Effector CD8-positive, alpha-beta T cell (primary cell): Measurements from ENCODE around the gene RIPPLY3.
A peak's percentile ranks its signal among the peaks of the same experiment; 100 is the strongest.

Source experiments
- DNase-seq: peaks from one replicate; lab custom pipeline; 2025; lab: John Stamatoyannopoulos, UW
- total RNA-seq, 4 experiments: gene quantifications; one replicate each; lab custom pipeline; 2026; lab: John Stamatoyannopoulos, UW

The RIPPLY3 gene
- 0 reads per million in 4 experiments for total RNA-seq

GRCh38 chr21:37006486-37007291 is at the start of gene RIPPLY3:
RIPPLY3 (plus strand) TSS chr21:37006702; CDS start chr21:37006773, 71 bp downstream.
- no peak for DNase-seq

GRCh38 chr21:36959020-36959835 is 47.3 kb upstream of the RIPPLY3 start:
- no peak for DNase-seq

GRCh38 chr21:36960676-36961284 is 45.7 kb upstream of the RIPPLY3 start:
- no peak for DNase-seq

GRCh38 chr21:36962098-36962780 is 44.3 kb upstream of the RIPPLY3 start:
- no peak for DNase-seq

GRCh38 chr21:36964398-36964797 is 42.1 kb upstream of the RIPPLY3 start:
- no peak for DNase-seq

GRCh38 chr21:36964827-36965719 is 41.4 kb upstream of the RIPPLY3 start:
- DNase-seq = no peak

- DNase-seq = no peak
Observed at GRCh38 chr21:36965720-36966065, 40.8 kb upstream of the RIPPLY3 start.

- DNase-seq = peak; percentile 57
Observed at GRCh38 chr21:36966066-36966820, 40.3 kb upstream of the RIPPLY3 start, which contains the start of gene HLCS. HLCS (minus strand) TSS chr21:36966669; CDS start chr21:36966638, 31 bp downstream.

GRCh38 chr21:36966821-36967768 is 39.4 kb upstream of the RIPPLY3 start:
- no peak for DNase-seq

- no peak for DNase-seq
Observed at GRCh38 chr21:36968414-36968813, 38.1 kb upstream of the RIPPLY3 start.

- no peak for DNase-seq
Observed at GRCh38 chr21:36968976-36969375, 37.5 kb upstream of the RIPPLY3 start.

- no peak for DNase-seq
Observed at GRCh38 chr21:36973986-36974850, 32.3 kb upstream of the RIPPLY3 start.

- no peak for DNase-seq
Observed at GRCh38 chr21:36974851-36975192, 31.7 kb upstream of the RIPPLY3 start.

GRCh38 chr21:36976228-36976861 is 30.2 kb upstream of the RIPPLY3 start:
- no peak for DNase-seq

GRCh38 chr21:36976882-36977651 is 29.4 kb upstream of the RIPPLY3 start:
- no peak for DNase-seq

GRCh38 chr21:36980280-36981048 is 26.0 kb upstream of the RIPPLY3 start:
- no peak for DNase-seq
